Cardiac septum (tissue), 1 donor: Measurements from ENCODE around the gene PPP1R2C. TPM values are rescaled to one million over a fixed set of nuclear protein-coding genes. Genes with fewer than 3 reads are reported as not detected.

Experiments
- DNase-seq: peaks from one replicate; pipeline ENCODE4 v3.0.0-alpha.2; 2020; ENCODE audit warnings: low spot score
- intact Hi-C: fragments of 100-400 bp; cut with DNase I; formaldehyde crosslinking; loops from one replicate; pipeline ENCODE4 v1.14.0; 2022
- total RNA-seq: library from RNA; stranded (reverse); fragmentation: NEBNext Ultra II Directional; extraction: Animal tissue kit (Norgen Biotek cat#: 25700); gene quantifications from one replicate; pipeline ENCODE4 v1.2.1, GENCODE V29; 2021
- donor health status: DM: no; HTN: no; CAD: no.

Gene PPP1R2C
- total RNA-seq, 1 donor from 2014 or later, result not detected

GRCh38 chrX:42752730-42753129, 25.2 kb downstream of the PPP1R2C start:
- DNase-seq, result no peak

GRCh38 chrX:42751573-42751972, 26.4 kb downstream of the PPP1R2C start:
- intact Hi-C loops, result no loop called here
- no peak for DNase-seq

More at GRCh38 chrX:42752730-42753129, 25.2 kb downstream of the PPP1R2C start:
- intact Hi-C loops, result no loop called here

GRCh38 chrX:42748067-42748850, 29.7 kb downstream of the PPP1R2C start:
- intact Hi-C loops, result no loop called here
- DNase-seq, result no peak

- DNase-seq, result no peak
- intact Hi-C loops, result no loop called here
Observed at GRCh38 chrX:42746606-42747005, 31.4 kb downstream of the PPP1R2C start.

- intact Hi-C loops, result no loop called here
- DNase-seq, result no peak
Observed at GRCh38 chrX:42740456-42740855, 37.5 kb downstream of the PPP1R2C start.

- DNase-seq, result no peak
- intact Hi-C loops, result no loop called here
Observed at GRCh38 chrX:42739741-42740140, 38.2 kb downstream of the PPP1R2C start.

- intact Hi-C loops, result no loop called here
- DNase-seq, result no peak
Observed at GRCh38 chrX:42739258-42739657, 38.7 kb downstream of the PPP1R2C start.

GRCh38 chrX:42738552-42738951, 39.4 kb downstream of the PPP1R2C start:
- intact Hi-C loops, result no loop called here
- no peak for DNase-seq

- DNase-seq, result no peak
- intact Hi-C loops, result no loop called here
Observed at GRCh38 chrX:42735250-42735649, 42.7 kb downstream of the PPP1R2C start.

GRCh38 chrX:42732506-42732905, 45.5 kb downstream of the PPP1R2C start:
- no peak for DNase-seq
- intact Hi-C loops, result no loop called here
